Caco-2 (cell line): Measurements from ENCODE around the gene PALD1. TPM values are rescaled to one million over a fixed set of nuclear protein-coding genes. Genes with fewer than 3 reads are reported as not detected.

ENCODE experiments used
- BruUV-seq: library from RNA; stranded (reverse); fragments of 400-500 nt; replicated peaks from 2 replicates; lab custom pipeline; 2021; lab: Mats Ljungman, UMichigan
- CTCF ChIA-PET: fragments of 300-600 bp; sonication (Branson Sonifier 250); formaldehyde crosslinking; loops from one replicate; lab custom pipeline; 2022; ENCODE audit warnings: antibody characterized with exemption; lab: Charles Lee
- POLR2A ChIA-PET: fragments of 300-600 bp; sonication (Branson Sonifier 250); formaldehyde crosslinking; loops from one replicate; lab custom pipeline; 2022; ENCODE audit warnings: antibody characterized with exemption; lab: Charles Lee
- DNase-seq, 2 experiments: peaks; one replicate each; pipeline versions ENCODE4 v3.0.0 to v3.0.0-alpha.2; 2020 to 2022
- H3K27me3 ChIP-seq: replicated peaks from 2 replicates; pipeline ENCODE4 v1.6.0; 2011; ENCODE audit warnings: low read length; ENCODE audit not compliant: control insufficient read depth, insufficient read depth
- H3K36me3 ChIP-seq: 2 replicates; pipeline ENCODE4 v1.5.1; 2011; ENCODE audit warnings: low read length; ENCODE audit not compliant: control insufficient read depth, insufficient read depth
- H3K4me1 ChIP-seq: fragments of 250-450 bp; sonication (Bioruptor Pico); 2 replicates; pipeline ENCODE4 v1.5.1; 2020; ENCODE audit warnings: mild to moderate bottlenecking
- H3K4me3 ChIP-seq: 2 replicates; pipeline ENCODE4 v1.5.1; 2011; ENCODE audit warnings: low read depth, mild to moderate bottlenecking, control low read depth, low read length
- H3K9me3 ChIP-seq: fragments of 250-450 bp; sonication (Bioruptor Pico); 2 replicates; pipeline ENCODE4 v1.5.1; 2020; ENCODE audit warnings: mild to moderate bottlenecking, moderate library complexity
- H3K27ac Mint-ChIP-seq: one replicate; pipeline ENCODE4 v1.8.0; 2022; ENCODE audit warnings: mixed read lengths; ENCODE audit not compliant: unreplicated experiment
- H3K27me3 Mint-ChIP-seq: one replicate; pipeline ENCODE4 v1.8.0; 2022; ENCODE audit warnings: mixed read lengths; ENCODE audit not compliant: insufficient read depth, unreplicated experiment
- H3K36me3 Mint-ChIP-seq: one replicate; pipeline ENCODE4 v1.8.0; 2022; ENCODE audit warnings: mild to moderate bottlenecking, mixed read lengths; ENCODE audit not compliant: insufficient read depth, unreplicated experiment
- H3K4me1 Mint-ChIP-seq: one replicate; pipeline ENCODE4 v1.8.0; 2022; ENCODE audit warnings: low read depth, mixed read lengths; ENCODE audit not compliant: unreplicated experiment
- H3K4me3 Mint-ChIP-seq: one replicate; pipeline ENCODE4 v1.8.0; 2022; ENCODE audit warnings: mild to moderate bottlenecking, moderate library complexity, mixed read lengths; ENCODE audit not compliant: unreplicated experiment
- H3K9me3 Mint-ChIP-seq: one replicate; pipeline ENCODE4 v1.8.0; 2022; ENCODE audit warnings: mixed read lengths; ENCODE audit not compliant: unreplicated experiment
- intact Hi-C: fragments of 100-400 bp; cut with micrococcal nuclease; formaldehyde crosslinking; loops from one replicate; pipeline ENCODE4 v1.10.0; 2022; ENCODE audit not compliant: unreplicated experiment
- total RNA-seq: library from RNA; stranded (reverse); gene quantifications from 2 replicates; pipeline ENCODE4 v1.2.3, GENCODE V29; 2022
- TF ChIP-seq, protein P1 (sequence below), 2 experiments: fragments of 200-600 bp in 1 of 2; IDR thresholded peaks; 1 replicate in 1 of 2; 2 replicates in 1 of 2; pipeline versions ENCODE4 v1.5.1 to v1.8.0; 2011 to 2022; ENCODE audit warnings: antibody characterized with exemption in 1 of 2, control low read depth in 1 of 2, inconsistent platforms in 1 of 2, low read depth in 1 of 2, low read length in 1 of 2, mild to moderate bottlenecking in 1 of 2, moderate library complexity in 1 of 2; ENCODE audit not compliant: insufficient read depth in 1 of 2, severe bottlenecking in 1 of 2, unreplicated experiment in 1 of 2

The PALD1 gene
- total RNA-seq, 1 experiment from 2014 or later = 10.3 TPM

DNA sequence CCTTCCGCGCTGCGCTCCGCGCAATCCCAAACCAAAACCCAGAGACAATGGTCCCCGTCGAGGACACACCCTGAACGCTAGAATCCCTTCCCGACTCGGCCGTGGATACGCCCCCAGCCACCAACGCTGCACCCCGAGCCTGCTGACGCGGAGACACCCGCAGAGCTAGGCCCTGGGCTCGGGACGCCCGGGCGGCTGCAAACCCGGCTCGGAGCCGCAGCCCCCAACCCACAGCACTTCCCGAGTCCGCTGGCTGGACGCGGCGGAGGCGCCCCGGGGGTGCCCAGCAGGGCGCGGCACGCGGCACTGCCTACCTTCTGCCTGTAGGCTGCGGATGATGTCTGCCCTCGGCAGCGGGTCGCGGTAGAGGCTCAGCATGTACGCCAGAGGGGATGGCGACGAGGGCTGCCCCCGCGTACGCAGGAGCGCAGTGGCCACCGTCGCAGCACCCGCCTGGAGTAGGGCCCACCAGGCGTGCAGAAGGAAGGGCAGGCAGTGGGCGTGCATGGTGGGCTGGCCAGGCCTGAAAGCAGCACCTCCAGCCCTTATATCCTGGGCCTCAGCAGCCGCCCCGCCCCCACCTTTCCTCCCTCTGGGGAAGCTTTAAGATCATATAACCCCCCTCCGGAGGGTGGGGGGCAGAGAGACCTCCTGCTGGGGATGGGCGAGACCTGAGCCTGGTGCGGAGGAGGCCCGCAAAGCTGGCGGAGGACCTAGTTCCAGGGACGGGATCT is 37.2 kb upstream of the PALD1 start, which contains the start of gene NODAL:
NODAL (minus strand) TSS at position 521 of the 734 bp plus-strand sequence; CDS start at position 507, 14 bp downstream.
- CTCF ChIA-PET = interaction anchor here (0.6 to 2.4 kb wide), 4 partner anchors 10 to 77 kb away, joined by 3 to 17 read pairs (median 5); no protein-coding TSS in a partner anchor
- Mint-ChIP-seq H3K36me3 (peaks cover 22% of the 10 kb centered on the region), H3K27me3 (no peaks in the 10 kb centered on the region), H3K4me1 (peaks cover 34% of the 10 kb centered on the region), H3K9me3 (no peaks in the 10 kb centered on the region), H3K4me3 (peak within 1 kb of the TSS; percentile 12), H3K27ac (peak within 1 kb of the TSS; percentile 74)
- intact Hi-C loops = no loop called here
- BruUV-seq = no TSS peak
- no peak within 1 kb of the TSS for H3K4me3 ChIP-seq
- TF ChIP-seq, protein P1, sequence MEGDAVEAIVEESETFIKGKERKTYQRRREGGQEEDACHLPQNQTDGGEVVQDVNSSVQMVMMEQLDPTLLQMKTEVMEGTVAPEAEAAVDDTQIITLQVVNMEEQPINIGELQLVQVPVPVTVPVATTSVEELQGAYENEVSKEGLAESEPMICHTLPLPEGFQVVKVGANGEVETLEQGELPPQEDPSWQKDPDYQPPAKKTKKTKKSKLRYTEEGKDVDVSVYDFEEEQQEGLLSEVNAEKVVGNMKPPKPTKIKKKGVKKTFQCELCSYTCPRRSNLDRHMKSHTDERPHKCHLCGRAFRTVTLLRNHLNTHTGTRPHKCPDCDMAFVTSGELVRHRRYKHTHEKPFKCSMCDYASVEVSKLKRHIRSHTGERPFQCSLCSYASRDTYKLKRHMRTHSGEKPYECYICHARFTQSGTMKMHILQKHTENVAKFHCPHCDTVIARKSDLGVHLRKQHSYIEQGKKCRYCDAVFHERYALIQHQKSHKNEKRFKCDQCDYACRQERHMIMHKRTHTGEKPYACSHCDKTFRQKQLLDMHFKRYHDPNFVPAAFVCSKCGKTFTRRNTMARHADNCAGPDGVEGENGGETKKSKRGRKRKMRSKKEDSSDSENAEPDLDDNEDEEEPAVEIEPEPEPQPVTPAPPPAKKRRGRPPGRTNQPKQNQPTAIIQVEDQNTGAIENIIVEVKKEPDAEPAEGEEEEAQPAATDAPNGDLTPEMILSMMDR (IDR thresholded peaks at IDR 0.05; ENCODE audit: insufficient read depth in 1 of 2, low read depth in 1 of 2, low read length in 1 of 2, severe bottlenecking in 1 of 2, unreplicated experiment in 1 of 2) = no peak
- POLR2A ChIA-PET = interaction anchor here (0.5 to 1.4 kb wide), 3 partner anchors 36 to 74 kb away, joined by 3 to 9 read pairs (median 4); partner anchors contain the start of gene EIF4EBP2
- no peak for DNase-seq
- H3K4me1 ChIP-seq = peaks cover 48% of the 10 kb centered on the region
- H3K27me3 ChIP-seq = no peaks in the 10 kb centered on the region
- no peaks in the 10 kb centered on the region for H3K36me3 ChIP-seq
- H3K9me3 ChIP-seq = no peaks in the 10 kb centered on the region

DNA sequence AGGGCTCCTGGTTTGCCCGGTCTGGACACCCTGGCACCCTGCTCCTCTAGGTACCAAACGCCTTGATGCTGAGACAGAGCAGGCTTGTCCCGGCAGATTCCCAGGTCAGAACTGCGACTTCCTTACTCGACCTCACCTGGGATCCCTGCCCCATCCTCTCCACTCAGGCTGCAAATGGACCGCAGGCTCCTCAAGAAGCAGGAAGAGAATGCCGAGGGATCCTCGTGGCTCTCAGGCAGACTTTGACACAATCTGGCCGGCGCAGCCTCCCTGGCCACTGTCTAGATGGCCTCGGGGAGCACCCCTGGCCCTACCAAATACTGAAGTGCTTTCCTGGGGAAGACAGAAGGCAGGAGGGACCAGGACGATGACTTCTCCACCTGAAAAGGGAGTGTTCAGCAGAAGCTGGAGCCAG is 36.7 kb upstream of the PALD1 start:
- H3K36me3 ChIP-seq = no peaks in the 10 kb centered on the region
- H3K27me3 Mint-ChIP-seq = no peaks in the 10 kb centered on the region
- H3K27me3 ChIP-seq = no peaks in the 10 kb centered on the region
- CTCF ChIA-PET = interaction anchor here (0.7 to 2.4 kb wide), 11 partner anchors 8 to 295 kb away, joined by 3 to 21 read pairs (median 5); partner anchors contain the start of genes EIF4EBP2 and TYSND1
- peak overlapping the region; percentile 39 for H3K27ac Mint-ChIP-seq
- H3K4me1 Mint-ChIP-seq = peaks cover 40% of the 10 kb centered on the region
- intact Hi-C loops = loop anchor here (1.0 kb wide), 3 partner anchors 12 to 17 kb away; no protein-coding TSS in a partner anchor
- H3K4me3 ChIP-seq = no peak overlapping the region
- POLR2A ChIA-PET = interaction anchor here (0.5 to 1.4 kb wide), 5 partner anchors 11 to 74 kb away, joined by 3 to 9 read pairs (median 3); partner anchors contain the start of gene EIF4EBP2
- H3K9me3 ChIP-seq = no peaks in the 10 kb centered on the region
- no peak for DNase-seq
- TF ChIP-seq, protein P1 (IDR thresholded peaks at IDR 0.05; ENCODE audit: insufficient read depth in 1 of 2, low read depth in 1 of 2, low read length in 1 of 2, severe bottlenecking in 1 of 2, unreplicated experiment in 1 of 2) = no peak
- H3K4me3 Mint-ChIP-seq = peak overlapping the region; percentile 12
- H3K36me3 Mint-ChIP-seq = peaks cover 22% of the 10 kb centered on the region
- H3K9me3 Mint-ChIP-seq = no peaks in the 10 kb centered on the region
- H3K4me1 ChIP-seq = peaks cover 54% of the 10 kb centered on the region
- no TSS peak for BruUV-seq

DNA sequence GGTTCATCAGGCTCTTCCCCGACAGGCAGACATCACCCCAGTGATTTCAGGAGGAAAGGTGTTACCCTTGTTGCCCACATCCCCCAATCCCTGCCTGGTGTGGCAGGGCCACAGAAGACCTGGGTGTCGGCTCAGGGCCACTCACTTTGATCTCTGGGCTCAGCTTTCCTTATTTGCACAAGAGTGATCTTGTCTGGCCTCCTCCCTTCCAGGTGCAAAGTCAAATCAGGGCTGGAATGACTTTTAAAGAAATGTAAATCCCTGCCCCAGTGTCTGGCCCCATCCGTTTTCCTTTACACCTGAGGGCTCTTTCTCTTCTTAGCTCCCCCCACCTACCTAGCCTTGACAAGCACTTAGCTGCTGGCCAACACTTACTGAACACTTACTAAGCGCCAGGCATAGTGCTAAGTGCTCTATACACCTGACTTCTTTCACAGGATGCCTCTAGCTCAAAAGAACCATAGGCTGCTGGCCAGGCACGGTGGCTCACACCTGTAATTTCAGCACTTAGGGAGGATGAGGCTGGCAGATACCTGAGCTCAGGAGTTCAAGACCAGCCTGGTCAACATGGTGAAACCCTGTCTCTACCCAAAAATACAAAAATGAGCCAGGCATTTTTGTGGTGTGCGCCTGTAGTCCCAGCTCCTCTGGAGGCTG is 36.1 kb upstream of the PALD1 start:
- Mint-ChIP-seq H3K9me3 (no peaks in the 10 kb centered on the region), H3K4me3 (peak overlapping the region; percentile 12), H3K36me3 (peaks cover 22% of the 10 kb centered on the region), H3K4me1 (peaks cover 45% of the 10 kb centered on the region), H3K27ac (peak overlapping the region; percentile 39), H3K27me3 (no peaks in the 10 kb centered on the region)
- BruUV-seq = no TSS peak
- no peaks in the 10 kb centered on the region for H3K27me3 ChIP-seq
- no peaks in the 10 kb centered on the region for H3K9me3 ChIP-seq
- POLR2A ChIA-PET = interaction anchor here (0.9 to 1.4 kb wide), 4 partner anchors 12 to 39 kb away, joined by 3 to 9 read pairs (median 4); partner anchors contain the start of gene EIF4EBP2
- TF ChIP-seq, protein P1 (IDR thresholded peaks at IDR 0.05; ENCODE audit: insufficient read depth in 1 of 2, low read depth in 1 of 2, low read length in 1 of 2, severe bottlenecking in 1 of 2, unreplicated experiment in 1 of 2) = no peak
- DNase-seq = peak; percentile 90 to 93
- H3K4me1 ChIP-seq = peaks cover 59% of the 10 kb centered on the region
- H3K4me3 ChIP-seq = no peak overlapping the region
- CTCF ChIA-PET = interaction anchor here (0.6 to 2.4 kb wide), 14 partner anchors 8 to 296 kb away, joined by 3 to 21 read pairs (median 4); partner anchors contain the start of genes EIF4EBP2 and TYSND1
- no peaks in the 10 kb centered on the region for H3K36me3 ChIP-seq
- intact Hi-C loops = loop anchor here (1.0 kb wide), 3 partner anchors 12 to 17 kb away; no protein-coding TSS in a partner anchor
